HG02943 (cell line): ENCODE data around the gene MAN1B1.

Experiments used
- ATAC-seq: cut with Tn5 transposase; IDR thresholded peaks from one replicate; pipeline ENCODE4 v1.9.1; 2021; ENCODE audit warnings: mild to moderate bottlenecking, low read depth, moderate library complexity; ENCODE audit not compliant: unreplicated experiment

Gene MAN1B1

DNA sequence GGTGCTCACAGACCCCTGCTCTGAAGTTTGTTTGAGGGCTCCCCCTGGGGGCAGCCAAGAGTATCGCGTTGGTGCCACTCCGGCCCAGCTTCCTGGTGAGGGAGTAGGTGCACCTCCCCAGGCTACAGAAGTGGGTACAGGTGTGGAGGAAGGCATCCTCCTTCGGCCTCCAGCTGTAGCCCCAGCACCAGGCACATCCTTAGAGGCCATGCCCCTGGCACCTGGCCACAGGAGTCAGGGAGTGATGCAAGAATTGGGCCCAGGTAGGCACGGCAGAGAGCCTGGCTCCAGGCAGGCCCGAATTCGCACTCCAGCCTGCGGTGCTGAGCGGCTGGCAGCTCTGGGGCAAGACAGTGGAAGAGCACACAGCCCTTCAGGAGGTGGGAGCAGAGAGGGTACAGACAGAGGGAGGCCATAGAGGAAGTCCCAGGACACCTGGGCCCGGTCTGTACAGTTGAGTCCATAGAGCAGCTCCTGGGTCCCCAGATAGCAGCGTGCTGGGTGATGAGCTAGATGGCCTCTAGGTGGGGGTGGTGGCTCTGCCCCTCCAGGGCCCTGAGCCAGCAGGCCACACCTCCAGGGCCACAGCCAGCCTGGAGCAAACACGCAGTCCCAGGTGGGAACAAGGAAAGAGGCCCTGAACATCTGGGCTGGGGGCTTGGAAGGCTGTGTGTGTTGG, 18.8 kb upstream of the MAN1B1 start:
- ATAC-seq, result no peak

DNA sequence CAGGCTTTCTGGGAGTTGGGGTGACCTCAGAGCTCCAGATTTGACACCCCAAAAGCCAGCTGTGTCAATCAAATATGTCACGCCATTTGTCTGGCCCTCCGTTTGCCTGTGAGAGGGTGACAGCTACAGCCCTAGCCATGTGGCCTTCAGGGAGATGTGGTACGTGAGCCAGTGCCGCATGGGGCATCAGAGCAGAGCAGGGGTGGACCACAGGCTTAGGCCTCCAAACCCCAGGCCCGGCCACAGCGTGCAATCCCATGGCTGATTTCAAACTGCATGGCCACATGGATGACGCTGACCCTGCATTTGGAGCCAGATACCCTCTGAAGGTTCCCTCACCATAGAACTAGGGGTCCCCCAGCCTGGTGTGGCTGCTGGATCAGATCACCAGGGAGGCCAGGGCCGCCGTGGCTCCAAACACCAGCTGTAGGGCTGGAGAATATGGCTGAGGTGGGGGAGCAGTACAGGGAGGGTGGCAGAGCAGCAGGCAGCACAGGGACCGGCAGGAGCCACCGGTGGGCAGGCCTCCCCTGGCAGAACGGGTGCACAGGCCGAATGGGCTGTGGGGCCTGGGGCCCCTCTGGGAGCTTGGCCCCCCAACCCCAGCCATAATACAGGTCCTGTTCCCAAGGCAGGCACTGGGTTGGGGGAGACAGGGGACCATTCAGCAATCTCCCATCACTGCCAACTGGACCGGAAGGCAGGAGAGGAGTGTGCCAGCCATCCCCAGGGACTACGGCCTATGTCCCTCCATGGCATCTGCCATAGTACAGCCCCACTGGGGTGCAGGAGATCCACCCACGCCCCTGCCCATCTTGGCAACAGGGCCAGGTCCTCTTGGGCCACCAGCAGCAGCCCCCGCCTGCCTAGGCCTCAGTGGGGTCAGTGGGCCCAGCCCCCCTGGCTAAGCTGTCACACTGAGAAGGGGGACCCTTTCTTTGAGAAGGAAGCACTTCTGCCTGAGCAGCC, 18.0 kb upstream of the MAN1B1 start:
- no peak for ATAC-seq

DNA sequence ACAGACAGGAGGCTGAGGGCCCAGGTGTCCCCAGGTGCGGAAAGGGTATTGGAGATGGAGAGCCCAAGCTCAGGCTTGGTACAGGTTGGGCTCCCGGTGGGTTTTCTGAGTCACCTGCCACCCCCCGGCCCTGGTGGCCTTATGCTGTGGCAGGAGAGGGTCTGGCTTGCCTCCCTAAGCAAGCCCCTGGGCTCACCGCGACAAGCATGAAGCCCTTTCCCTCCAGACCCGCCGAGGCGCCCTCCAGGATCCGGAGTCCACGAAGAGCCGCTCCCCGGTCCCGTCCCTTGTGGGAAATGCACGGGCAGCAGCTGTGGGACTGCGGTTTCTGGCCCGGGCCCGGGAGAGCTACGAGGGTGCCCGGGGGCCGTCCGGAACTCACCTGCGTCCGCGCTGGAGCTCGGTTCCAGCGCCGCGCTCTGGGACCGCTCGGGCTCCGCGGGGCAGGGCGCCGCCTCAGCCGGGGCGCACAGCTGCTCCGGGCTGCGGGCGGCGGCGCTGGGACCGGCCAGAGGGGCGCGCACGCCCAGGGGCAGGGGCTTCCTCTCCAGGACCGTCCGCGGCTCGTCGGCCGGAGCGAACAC, 17.2 kb upstream of the MAN1B1 start:
- ATAC-seq, result no peak

DNA sequence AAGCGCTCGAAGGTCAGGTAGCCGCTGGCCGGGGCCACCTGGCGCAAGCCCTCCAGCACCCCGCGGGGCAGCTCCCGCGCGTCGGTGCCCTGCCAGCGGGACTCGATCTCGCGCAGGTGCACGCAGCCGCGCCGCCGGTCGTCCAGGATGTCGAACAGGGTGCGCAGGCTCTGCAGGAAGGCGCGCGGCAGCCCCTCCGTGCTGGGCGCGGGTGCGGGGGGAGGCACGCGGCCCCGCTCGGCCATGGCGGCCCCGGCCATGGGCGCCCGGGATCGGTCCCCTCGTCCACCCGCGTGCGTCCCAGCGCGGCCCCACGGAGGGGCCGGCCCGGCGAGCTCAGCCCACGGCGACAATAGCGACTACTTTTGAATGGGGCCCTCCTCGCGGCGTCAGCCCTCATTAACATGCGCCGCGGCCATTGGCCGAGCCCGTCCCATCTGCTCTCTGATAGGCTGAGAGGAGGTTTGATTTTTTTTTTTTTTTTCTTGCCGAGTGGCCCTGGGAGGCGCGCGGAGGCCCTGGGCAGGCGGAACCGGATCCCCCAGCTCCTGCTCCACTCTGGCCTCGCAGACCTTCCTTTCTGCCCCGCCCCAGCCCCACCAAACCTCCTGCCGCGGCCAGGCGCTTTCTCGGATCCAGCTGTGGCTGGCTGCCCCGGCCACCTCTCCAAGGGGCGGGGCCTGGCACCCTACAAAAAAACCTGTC, 16.4 kb upstream of the MAN1B1 start, which contains the start of gene SAPCD2:
Gene SAPCD2 (minus strand): TSS at position 357 of the 705 bp plus-strand sequence. CDS start 97 bp downstream, at position 260.
- ATAC-seq, result peak; percentile 58

DNA sequence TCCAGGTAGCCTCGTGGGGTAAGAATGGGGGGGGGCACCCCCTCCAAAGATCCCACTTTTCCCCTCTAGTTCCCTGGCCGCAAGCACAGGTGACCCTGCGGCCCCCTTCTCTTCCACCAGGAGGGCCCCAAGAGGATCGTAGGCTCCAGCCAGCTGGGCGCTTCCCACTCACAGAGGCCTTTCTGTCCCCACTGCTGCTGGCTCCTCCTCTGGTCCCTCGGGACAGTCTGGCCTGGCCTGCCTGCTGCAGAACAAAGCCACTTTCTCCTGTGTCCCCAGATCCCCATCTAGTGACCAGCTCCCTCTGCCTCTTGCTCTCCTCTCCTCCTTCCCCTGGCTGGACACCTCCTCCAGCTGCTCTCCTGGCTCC, 15.9 kb upstream of the MAN1B1 start:
- peak; percentile 4 for ATAC-seq

DNA sequence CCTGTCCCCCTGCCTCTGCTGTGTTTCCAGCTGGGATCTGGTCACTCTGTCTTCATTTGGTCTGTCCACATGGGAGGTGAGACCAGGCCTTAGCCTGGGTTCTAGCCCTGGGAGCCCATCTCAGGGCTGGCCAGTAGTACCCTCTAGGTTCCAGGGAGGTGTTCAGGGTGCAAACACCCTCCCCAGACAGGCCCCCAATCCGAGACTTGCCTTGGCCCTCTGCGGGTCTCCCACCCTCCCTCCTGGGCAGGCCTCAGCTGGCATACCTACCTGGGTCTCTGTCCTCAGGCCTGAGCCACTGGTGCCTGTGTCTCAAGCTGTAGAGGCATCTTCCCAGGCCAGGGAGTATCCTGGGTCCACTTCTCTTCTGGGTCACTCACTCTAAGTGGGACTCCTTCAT, 15.5 kb upstream of the MAN1B1 start:
- ATAC-seq, result no peak

DNA sequence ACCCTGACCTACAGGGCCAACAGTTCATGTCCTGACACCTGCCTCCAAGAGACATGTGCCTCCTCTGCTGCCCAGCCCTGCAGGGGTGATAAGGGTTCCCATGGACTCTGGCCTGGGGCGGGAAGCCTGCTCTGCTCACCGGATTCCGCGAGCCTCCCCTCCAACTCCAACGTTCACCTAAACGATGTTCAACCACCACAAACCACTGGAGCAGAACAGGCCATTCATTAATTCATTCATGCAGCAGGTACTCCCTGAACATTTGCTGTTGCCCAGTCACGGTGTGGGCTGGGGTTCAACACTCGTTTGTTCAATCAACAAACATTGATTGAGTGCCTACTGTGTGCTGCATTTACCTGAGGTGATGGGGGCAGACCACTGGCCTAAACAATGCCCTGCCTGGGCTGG, 12.8 kb upstream of the MAN1B1 start:
- ATAC-seq, result no peak

DNA sequence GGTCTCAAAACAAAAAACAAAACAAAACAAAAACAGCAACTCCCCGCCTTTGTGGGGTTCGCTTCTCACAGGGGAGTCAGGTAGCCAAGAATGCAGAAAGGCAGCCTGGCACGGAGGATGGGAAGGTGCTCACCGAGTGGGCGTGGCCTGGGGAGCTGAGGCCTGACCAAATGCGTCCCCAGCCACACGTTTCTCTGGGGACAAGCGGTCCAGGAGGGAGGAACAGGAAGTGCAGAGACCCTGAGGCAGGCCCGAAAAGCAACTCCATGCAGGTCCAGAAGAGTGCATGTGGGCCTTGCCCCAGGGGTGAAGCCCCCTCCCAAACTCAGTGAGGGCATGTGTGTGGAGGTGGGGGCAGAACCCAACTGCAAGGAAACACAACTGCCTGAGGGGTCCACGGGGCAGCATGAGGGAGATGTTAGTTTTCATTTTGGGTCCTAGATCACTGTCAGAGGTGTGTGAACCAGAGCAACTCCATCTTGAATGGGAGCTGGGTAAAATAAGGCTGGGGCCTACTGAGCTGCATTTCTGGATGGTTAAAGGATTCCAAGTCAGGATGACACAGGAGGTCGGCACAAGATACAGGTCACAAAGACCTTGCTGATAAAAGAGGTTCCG, 12.0 kb upstream of the MAN1B1 start:
- no peak for ATAC-seq

GRCh38 chr9:137075275-137075775, 11.5 kb upstream of the MAN1B1 start:
- ATAC-seq, result no peak

DNA sequence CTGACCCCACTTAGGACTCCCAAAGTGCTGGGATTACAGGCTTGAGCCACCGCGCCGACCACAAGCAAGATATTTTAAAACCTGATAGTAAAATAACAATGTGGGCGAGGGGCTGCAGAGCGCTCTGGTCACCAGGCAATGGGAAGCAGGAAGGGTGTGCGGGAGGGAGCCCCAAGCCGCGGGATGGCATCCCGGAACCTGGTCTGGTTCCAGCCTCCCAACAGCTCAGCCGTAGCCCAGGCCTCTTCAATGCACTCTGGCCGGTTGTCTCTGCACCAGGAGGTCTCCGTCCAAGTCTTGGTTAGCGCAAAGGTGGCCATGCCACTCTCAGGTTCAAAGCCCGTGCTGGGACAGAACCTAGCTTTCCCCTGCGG, 10.2 kb upstream of the MAN1B1 start:
- no peak for ATAC-seq

DNA sequence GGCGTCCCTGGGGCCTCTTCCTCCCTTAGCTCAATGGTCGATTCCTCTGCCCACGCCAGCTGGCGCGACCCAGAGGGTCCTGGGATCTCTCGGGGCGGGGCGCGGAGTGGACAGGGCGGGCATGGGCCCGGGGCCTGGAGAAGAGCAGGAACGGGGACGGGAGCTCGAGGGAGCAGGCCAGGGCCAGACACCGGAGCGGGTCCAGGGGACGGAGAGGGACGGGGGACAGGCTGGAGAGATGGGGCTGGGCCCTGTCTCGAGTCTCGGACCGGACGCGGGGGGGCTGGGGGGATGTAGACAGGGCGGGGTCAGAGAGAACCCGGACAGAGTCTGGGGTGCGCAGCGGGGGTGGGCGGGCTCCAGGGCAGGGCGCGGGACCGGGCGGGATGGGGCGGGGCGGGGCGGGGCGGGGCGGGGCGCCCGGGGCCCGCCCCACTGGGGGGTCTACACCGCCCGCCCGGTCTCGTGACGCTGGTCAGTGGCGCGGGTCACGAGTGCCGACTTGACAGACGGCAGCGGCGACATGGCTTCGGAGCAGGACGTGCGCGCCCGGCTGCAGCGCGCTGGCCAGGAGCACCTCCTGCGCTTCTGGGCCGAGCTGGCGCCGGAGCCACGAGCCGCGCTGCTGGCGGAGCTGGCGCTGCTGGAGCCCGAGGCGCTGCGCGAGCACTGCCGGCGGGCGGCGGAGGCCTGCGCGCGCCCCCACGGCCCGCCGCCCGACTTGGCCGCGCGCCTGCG, 9.6 kb upstream of the MAN1B1 start, which contains the start of gene UAP1L1:
Gene UAP1L1 (plus strand): TSS at position 508 of the 738 bp plus-strand sequence. CDS start 16 bp downstream, at position 524.
- ATAC-seq, result no peak

DNA sequence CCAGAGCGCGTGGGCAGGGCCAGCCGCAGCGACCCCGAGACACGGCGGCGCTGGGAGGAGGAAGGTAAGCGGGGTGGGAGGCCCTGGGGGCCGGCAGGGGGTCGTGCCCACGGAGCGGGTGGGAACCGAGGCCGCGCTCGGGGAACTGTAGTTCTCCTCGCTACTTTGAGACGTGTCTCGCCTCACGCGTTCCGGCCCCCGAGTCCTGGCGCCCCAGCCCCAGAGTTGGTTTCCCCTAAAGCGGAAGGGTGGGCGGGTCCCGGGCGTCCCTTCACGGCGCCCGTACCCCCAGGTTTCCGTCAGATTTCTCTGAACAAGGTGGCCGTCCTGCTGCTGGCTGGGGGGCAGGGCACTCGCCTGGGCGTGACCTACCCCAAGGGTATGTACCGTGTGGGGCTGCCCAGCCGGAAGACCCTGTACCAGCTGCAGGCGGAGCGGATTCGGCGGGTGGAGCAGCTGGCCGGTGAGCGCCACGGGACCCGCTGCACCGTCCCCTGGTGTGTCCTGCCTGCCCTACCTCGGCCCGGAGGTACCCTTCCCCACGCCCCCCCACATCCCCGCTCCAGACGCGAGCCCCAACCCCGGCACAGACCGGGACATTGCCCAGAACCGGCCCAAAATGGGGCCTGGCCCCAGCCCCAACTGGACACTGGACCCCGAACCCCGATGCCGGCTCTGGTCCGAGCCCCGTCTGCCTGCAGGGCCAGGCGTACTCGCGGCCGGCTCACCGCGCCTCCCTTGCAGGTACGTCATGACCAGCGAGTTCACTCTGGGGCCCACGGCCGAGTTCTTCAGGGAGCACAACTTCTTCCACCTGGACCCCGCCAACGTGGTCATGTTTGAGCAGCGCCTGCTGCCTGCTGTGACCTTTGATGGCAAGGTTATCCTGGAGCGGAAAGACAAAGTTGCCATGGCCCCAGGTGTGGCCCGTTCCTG, 8.8 kb upstream of the MAN1B1 start:
- no peak for ATAC-seq

DNA sequence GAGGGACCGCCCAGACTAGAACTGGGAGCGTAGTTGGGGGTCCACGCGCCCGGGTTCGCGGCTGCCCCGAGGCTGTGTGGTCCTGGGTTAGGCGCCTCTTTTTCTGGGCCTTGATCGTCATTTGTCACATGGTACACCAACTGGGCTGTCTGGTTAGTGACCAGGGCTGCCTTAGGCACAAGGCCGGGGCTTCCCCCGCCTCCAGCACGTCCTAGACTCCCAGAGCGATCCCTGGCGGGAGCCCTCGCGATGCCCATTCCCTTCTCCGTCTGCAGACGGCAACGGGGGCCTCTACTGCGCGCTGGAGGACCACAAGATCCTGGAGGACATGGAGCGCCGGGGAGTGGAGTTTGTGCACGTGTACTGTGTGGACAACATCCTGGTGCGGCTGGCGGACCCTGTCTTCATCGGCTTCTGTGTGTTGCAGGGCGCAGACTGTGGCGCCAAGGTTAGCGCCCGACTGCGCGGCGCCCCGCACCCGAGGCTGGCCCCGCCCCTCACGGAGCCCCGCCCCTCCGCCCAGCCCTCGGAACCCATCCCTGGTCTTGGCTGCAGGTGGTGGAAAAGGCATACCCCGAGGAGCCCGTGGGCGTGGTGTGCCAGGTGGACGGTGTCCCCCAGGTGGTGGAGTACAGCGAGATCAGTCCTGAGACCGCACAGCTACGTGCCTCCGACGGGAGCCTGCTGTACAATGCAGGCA, 7.9 kb upstream of the MAN1B1 start:
- no peak for ATAC-seq

DNA sequence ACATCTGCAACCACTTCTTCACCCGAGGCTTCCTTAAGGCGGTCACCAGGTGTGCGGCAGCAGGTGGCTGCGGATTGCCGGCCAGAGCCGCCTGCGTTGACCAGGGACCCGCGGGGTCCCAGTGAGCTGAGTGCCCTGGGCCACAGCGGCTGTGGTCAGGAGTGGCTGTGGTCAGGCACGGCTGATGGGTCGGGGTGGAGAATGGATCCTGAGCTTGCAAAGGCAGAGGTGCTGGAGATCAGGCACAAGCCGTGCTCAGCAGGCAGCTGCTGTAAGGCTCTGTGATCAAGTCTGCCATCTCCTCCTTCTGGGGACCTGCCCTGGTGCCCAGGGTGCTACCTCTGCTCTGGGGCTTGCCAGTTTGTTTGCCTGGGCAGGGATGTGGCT, 7.4 kb upstream of the MAN1B1 start:
- ATAC-seq, result no peak

DNA sequence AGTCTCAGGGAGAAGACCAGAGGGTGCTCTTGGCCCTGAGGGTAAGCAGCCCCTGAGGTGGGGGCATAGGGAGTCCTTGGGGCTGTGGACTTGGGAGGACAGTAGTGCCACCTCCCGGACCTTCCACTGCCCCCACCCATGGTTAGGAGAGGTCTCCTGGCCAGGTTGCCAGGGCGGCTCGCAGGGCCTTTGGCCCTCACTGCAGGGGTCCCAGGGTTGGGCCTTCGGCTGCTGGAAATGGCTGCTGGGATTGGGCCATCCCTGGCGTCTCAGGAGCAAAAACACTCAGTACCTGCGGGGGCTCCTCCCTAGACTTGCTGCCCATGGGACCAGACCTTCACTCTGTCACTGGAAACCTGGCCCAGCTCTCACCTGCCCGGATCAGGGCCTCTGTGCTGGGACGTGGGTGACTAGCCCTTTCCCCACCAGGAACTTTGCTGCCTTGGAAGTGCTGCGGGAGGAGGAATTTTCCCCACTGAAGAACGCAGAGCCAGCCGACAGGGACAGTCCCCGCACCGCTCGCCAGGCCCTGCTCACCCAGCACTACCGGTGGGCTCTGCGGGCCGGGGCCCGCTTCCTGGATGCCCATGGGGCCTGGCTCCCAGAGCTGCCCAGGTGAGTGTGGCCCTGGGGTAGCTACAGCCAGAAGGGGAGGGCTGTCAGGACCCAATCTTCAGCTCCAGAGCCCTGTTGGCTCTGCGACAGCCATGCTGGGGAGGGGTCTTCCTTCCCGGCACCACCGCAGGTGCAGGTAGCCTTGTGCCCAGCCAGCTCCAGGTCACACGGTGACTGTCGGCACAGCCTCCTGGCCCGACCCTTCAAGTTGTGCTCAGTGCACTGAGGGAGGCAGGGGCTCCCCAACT, 6.3 kb upstream of the MAN1B1 start:
- ATAC-seq, result no peak

DNA sequence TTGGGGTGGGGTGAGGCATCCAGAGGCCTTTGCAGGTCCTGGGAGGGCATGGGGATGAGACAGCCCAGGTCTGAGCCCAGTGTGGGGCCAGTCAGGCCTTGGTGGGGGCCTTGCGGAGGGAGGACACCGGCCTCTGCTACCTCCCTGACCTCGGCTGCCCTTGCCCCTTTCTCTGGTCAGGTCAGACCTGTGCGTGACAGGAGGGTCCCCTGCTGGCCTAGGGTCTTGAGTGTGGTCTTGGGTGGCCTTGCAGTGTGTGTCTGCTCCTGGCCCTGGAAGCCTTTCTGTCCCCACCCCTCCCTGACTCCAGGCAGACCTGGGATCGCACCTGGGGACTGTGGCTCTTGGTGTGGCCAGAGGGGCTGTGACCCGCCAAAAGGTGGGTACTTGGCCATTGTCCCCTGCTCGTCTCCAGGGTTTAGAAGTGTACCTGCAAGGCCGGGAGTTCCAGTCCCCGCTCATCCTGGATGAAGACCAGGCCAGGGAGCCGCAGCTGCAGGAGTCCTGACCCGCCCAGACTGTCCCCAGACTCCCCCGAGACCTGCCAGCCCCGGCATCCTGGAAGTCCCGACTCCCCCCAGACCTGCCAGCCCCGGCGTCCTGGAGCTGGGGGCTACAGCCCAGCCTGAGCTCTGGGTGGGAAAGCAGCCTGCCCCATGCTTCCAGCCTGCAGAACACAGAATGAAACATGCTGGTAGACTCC, 4.4 kb upstream of the MAN1B1 start:
- ATAC-seq, result no peak
